ENCODE data around the gene PPP1R17.

Gene PPP1R17

GRCh38 chr7:31679574-31680305 lies 7.3 kb upstream of the PPP1R17 start:
- DNase-seq (ENCODE audit: low read depth in 2 of 2): no peak

GRCh38 chr7:31683445-31684225 lies 3.4 kb upstream of the PPP1R17 start:
- no peak overlapping the region for H3K4me3 ChIP-seq (replicated peaks in 1 of 2; ENCODE audit: low read depth in 2 of 2, low read length in 2 of 2)
- TF ChIP-seq CTCF (IDR thresholded peaks at IDR 0.05; ENCODE audit: low read depth, low read length): no peak
- no peak for DNase-seq (ENCODE audit: low read depth in 2 of 2)

More at GRCh38 chr7:31679574-31680305, 7.3 kb upstream of the PPP1R17 start:
- no peak overlapping the region for H3K4me3 ChIP-seq (replicated peaks in 1 of 2; ENCODE audit: low read depth in 2 of 2, low read length in 2 of 2)
- TF ChIP-seq CTCF (IDR thresholded peaks at IDR 0.05; ENCODE audit: low read depth, low read length): no peak

GRCh38 chr7:31688372-31688771 lies 1.4 kb downstream of the PPP1R17 start:
- TF ChIP-seq CTCF (IDR thresholded peaks at IDR 0.05; ENCODE audit: low read depth, low read length): no peak
- DNase-seq (ENCODE audit: low read depth in 2 of 2): no peak
- no peak overlapping the region for H3K4me3 ChIP-seq (replicated peaks in 1 of 2; ENCODE audit: low read depth in 2 of 2, low read length in 2 of 2)

GRCh38 chr7:31688996-31689395 lies 2.0 kb downstream of the PPP1R17 start:
- no peak for DNase-seq (ENCODE audit: low read depth in 2 of 2)
- H3K4me3 ChIP-seq (replicated peaks in 1 of 2; ENCODE audit: low read depth in 2 of 2, low read length in 2 of 2): no peak overlapping the region
- no peak for TF ChIP-seq CTCF (IDR thresholded peaks at IDR 0.05; ENCODE audit: low read depth, low read length)

GRCh38 chr7:31690935-31691334 lies 3.9 kb downstream of the PPP1R17 start:
- TF ChIP-seq CTCF (IDR thresholded peaks at IDR 0.05; ENCODE audit: low read depth, low read length): no peak
- H3K4me3 ChIP-seq (replicated peaks in 1 of 2; ENCODE audit: low read depth in 2 of 2, low read length in 2 of 2): no peak overlapping the region

GRCh38 chr7:31692451-31692850 lies 5.4 kb downstream of the PPP1R17 start:
- no peak for TF ChIP-seq CTCF (IDR thresholded peaks at IDR 0.05; ENCODE audit: low read depth, low read length)
- H3K4me3 ChIP-seq (replicated peaks in 1 of 2; ENCODE audit: low read depth in 2 of 2, low read length in 2 of 2): no peak overlapping the region
- no peak for DNase-seq (ENCODE audit: low read depth in 2 of 2)

More at GRCh38 chr7:31690935-31691334, 3.9 kb downstream of the PPP1R17 start:
- DNase-seq (ENCODE audit: low read depth in 2 of 2): no peak

All from cardiac fibroblast (primary cell).